HK-2 (cell line): ENCODE data around the gene SLC25A22.

Experiments used
- DNase-seq: peaks from one replicate; pipeline ENCODE4 v3.0.0-alpha.2; 2018; ENCODE audit not compliant: unreplicated experiment

Gene SLC25A22

GRCh38 chr11:834371-835316, 36.6 kb upstream of the SLC25A22 start:
- DNase-seq: peak; percentile 88

- DNase-seq: no peak
These were observed 35.8 kb upstream of the SLC25A22 start for GRCh38 chr11:833849-834311.

- peak; percentile 59 for DNase-seq
These were observed 35.2 kb upstream of the SLC25A22 start for GRCh38 chr11:833114-833791.

- DNase-seq: peak; percentile 62
These were observed 34.5 kb upstream of the SLC25A22 start, which contains the start of gene CD151 for GRCh38 chr11:832529-833113. CD151 (plus strand) TSS chr11:832952; CDS start chr11:836070, 3,118 bp downstream.

GRCh38 chr11:831961-832528, 34.0 kb upstream of the SLC25A22 start:
- DNase-seq: no peak

GRCh38 chr11:831118-831864, 33.2 kb upstream of the SLC25A22 start:
- DNase-seq: peak; percentile 60

- DNase-seq: peak; percentile 84
These were observed 32.4 kb upstream of the SLC25A22 start for GRCh38 chr11:830295-831117.

- DNase-seq: no peak
These were observed 31.8 kb upstream of the SLC25A22 start for GRCh38 chr11:829847-830294.

GRCh38 chr11:829176-829846, 31.2 kb upstream of the SLC25A22 start:
- DNase-seq: peak; percentile 72

- DNase-seq: no peak
These were observed 30.6 kb upstream of the SLC25A22 start for GRCh38 chr11:828506-829175.

GRCh38 chr11:827897-828192, 29.8 kb upstream of the SLC25A22 start, which contains the start of gene CRACR2B:
CRACR2B (plus strand) TSS chr11:827919; CDS start chr11:828608, 689 bp downstream.
- DNase-seq: no peak

GRCh38 chr11:827146-827896, 29.2 kb upstream of the SLC25A22 start:
- DNase-seq: no peak

GRCh38 chr11:826836-827145, 28.7 kb upstream of the SLC25A22 start:
- DNase-seq: no peak

- no peak for DNase-seq
These were observed 28.1 kb upstream of the SLC25A22 start for GRCh38 chr11:826227-826621.

GRCh38 chr11:825366-826226, 27.5 kb upstream of the SLC25A22 start:
- no peak for DNase-seq

- DNase-seq: no peak
These were observed 26.9 kb upstream of the SLC25A22 start for GRCh38 chr11:824942-825341.

GRCh38 chr11:824292-824880, 26.3 kb upstream of the SLC25A22 start:
- DNase-seq: no peak
